CD4-positive, alpha-beta T cell treated with Interleukin-17A for 1 hour (primary cell): ENCODE results near the gene MYF5.

Source experiments
- DNase-seq: peaks from one replicate; pipeline ENCODE4 v3.0.0-alpha.2; 2020

MYF5 gene

GRCh38 chr12:80708259-80708974 lies 8.3 kb upstream of the MYF5 start:
- no peak for DNase-seq

- DNase-seq: no peak
Measured at GRCh38 chr12:80708975-80709328, 7.8 kb upstream of the MYF5 start.

DNA sequence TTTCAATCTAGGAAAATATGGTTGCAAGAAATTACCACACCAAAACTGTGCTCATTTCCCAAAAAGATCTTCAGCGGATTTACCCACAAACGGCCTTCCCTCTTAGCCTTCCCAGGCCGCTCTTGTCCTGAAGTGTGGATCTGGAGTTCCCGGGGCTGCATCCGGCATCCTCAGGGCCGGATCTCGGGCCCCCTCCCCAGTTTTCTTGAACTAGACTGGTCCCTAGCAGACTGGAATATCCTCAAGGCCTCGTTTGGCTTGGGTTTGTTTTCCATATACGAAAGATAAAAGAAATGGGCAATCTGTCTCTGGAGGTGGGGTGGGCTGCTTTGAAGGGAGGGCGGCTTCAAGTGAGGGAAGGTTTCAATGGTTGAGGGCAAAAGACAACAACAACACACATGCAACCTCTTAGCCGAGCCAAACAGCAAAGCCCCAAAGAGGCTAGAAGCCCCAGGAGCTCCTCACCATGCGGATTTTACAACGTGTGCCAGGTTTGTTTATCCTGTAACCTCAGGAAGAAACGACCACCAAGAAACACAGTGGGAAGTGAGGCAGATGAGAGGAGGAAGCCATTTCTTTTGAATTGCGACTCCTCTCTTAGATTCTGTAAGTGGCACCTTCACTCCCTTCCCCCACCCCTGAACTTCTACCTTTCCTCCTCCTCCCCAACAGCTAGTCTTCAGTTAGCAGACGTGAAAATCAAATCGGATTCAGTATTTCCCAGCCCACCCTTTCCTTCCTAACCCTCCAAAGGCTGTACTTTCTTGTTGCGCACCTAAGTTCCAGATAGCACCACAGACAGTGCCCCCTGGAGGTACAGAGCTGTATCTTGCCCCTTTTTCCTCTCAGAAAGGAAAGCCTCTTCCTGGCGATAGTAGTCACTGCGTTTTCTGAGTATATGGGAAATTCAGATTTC lies 6.6 kb upstream of the MYF5 start:
- DNase-seq: no peak

- DNase-seq: no peak
Measured at GRCh38 chr12:80710727-80711449, 5.8 kb upstream of the MYF5 start.

GRCh38 chr12:80711866-80712265 lies 4.8 kb upstream of the MYF5 start:
- no peak for DNase-seq

DNA sequence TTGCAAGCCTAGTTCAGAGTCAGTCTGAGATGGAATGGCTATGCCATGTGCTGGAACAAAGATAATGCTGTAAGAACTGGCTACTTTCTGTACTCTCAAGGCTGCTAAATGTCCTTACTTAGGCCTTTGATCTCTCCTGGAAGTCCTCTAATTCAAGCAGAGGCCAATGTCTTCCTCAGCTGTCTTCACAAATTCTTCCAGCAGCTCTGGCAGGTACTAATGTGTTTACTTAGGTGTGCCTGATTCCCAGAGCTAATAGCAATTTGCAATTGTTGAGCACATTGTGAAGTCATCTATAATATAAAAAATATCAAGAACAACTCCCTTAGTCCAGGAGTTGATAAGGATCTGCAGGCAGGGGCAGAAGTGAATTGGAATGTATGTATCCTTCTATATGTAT lies 3.8 kb upstream of the MYF5 start:
- no peak for DNase-seq

DNA sequence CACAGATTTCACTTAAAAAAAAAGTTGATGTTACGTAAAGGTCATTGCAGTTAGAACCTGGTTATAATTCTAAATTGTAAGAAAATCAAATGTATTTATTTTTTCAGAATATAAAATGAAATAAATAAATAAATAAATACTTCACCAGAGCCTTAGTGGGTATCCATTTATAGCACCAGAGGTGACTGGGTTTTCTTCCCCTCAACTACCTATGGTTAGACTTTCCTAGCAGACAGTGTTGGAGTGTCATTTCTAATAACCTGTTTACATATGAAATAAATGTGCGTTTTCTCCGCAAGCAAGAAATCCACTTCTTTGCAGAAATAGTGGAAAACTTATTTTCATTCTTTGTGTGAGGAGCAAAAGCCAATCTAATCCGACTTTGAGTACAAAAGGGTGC lies 3.3 kb upstream of the MYF5 start:
- DNase-seq: no peak

DNA sequence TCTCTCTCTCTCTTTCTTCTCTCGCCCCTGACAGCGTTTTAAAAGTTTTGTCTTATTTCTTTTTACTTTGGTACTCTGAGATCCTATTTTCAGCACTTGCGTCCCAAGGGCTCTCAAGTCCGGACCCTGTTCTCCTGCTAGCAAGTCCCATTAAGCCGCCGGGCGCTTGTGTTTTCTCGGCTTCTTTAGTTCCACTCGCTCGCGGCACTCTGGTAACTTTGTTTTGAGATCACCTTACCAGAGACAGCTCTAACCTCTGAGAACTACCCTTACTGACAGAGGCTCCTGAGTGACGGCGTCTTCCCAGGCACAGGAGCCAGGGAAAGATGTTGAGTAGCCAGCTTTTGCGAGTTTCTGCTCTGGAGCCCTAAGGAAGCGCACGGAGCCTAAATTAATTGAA lies 2.7 kb upstream of the MYF5 start:
- DNase-seq: no peak

- no peak for DNase-seq
Measured at GRCh38 chr12:80714846-80715245, 1.9 kb upstream of the MYF5 start.

DNA sequence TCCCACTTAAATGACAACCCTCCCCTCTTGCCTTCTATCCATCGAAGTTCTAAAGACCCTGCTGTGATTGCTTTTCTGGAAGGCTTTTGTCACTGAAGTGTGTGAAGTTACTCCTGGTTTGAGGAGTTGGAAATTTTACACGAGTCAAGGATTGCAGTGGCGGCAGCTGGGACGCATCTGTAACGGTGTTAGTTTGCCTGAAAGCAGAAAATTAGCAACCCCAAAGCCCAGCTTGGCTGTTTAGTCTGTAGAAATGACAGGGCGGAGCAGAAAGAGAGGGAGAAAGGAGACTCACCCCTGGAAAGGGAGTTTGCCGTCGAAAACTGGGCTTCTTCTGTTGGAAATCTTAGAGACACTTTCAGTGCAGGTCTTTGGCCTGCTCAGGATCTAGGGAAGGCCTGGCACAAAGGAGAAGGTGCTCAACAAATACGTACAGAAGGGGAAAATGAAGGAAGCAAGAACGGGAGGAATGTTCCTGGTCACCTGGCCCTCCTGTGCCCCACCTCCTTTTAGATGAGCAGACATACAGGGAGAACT lies 931 bp upstream of the MYF5 start:
- DNase-seq: no peak

GRCh38 chr12:80717856-80718255 lies 1.1 kb downstream of the MYF5 start:
- DNase-seq: no peak

DNA sequence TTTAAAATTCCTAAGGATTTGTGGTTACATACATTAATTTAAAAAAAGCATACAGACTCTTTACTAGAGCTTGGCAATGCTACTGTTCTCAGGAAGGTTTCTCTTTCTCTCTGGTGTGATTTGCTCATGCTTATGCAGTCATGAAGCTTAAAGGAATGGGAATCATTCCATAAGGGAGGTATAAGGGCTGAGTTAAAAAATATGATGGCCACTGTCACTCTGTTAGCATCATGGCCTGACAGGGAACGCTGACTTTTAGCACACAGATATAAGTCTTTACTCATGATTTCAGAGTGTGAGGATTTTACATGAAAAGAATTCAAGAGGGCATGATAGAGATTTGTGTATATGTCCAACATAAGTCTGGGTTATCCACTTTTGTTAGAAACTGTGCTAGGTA lies 3.8 kb downstream of the MYF5 start:
- DNase-seq: no peak

GRCh38 chr12:80721326-80721725 lies 4.6 kb downstream of the MYF5 start:
- DNase-seq: no peak

GRCh38 chr12:80745851-80746505 lies 29.3 kb downstream of the MYF5 start:
- no peak for DNase-seq

- no peak for DNase-seq
Measured at GRCh38 chr12:80747800-80748199, 31.1 kb downstream of the MYF5 start.

GRCh38 chr12:80749456-80749855 lies 32.7 kb downstream of the MYF5 start:
- DNase-seq: no peak

DNA sequence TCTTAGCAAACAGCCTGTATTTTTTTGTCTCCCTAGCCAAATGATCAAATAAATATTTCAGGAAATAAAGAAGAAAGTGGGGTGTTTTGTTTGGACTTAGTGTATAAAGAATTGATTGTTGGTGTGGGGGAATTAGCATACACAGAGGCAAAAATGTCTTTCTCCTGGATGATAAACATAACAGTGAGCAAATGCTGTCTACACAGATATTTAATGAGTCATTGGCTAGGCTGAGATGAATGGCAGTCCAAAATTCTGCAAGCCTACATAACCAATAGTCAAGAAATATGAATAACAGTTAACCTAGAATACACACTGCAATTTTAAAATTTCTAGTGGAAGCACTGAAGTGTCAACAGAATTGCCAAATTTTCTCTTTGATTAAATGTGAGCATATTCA lies 35.8 kb downstream of the MYF5 start:
- no peak for DNase-seq

GRCh38 chr12:80754274-80754673 lies 37.6 kb downstream of the MYF5 start:
- DNase-seq: no peak

- no peak for DNase-seq
Measured at GRCh38 chr12:80756875-80757274, 40.2 kb downstream of the MYF5 start.

- no peak for DNase-seq
Measured at GRCh38 chr12:80761838-80762237, 45.1 kb downstream of the MYF5 start.

DNA sequence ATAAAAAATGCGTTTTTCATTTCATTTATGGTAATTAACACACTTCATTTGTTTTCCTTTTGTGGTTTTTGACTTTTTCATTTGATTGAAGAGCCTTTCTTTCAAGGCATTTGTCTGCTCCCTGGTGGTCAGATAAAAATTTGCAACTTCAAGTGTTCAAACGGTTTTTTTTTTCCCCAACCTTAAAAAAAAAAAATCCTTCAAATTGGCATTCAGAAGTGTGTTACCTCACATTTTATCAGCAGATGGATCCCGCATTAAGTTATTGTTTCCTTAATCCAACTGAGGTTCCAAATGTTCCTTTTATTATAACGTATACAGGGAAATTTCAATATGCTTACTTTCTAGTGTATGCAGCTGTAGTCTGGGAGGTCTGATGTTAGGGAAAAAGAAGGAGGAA lies 47.2 kb downstream of the MYF5 start:
- DNase-seq: no peak

DNA sequence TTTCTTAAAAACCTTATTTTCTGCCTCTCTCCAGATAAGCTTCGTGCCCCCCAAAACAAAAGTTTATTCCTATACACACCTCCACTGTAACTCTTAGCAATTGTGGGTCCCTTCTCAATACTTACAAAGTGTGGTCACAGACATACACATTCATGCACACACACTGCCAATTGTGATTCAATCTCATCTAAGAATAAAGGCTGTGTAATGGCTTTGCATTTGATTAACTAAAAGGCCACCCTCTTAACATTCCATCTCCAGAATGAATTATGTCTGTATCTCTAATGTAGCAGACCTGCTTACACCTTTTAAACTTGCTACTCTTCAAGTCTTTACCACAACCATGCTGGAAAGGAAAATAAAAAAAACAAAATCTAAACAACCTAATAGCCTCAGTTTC lies 49.5 kb downstream of the MYF5 start:
- DNase-seq: no peak

DNA sequence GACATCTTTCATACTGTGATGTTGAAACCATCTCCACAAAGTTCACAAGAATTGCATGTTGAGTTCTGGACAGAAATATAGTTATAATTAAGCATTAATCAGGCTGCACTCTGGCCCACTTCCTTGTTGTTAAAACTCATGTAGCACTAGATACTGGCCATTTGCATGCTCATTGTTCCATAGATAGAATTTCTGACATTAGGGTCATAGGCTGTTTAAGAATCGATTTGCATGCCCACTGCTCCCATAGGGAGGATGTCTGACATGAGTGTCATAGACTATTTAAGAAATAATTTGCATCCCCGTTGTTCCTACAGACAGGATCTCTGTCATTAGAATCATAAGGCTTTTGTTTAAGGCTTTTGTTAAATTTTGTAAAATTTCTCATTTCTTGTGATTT lies 50.2 kb downstream of the MYF5 start:
- no peak for DNase-seq
